C4-2B (cell line): ENCODE data around the gene NCBP2.
"Not testable (repeated sequence)": the region's sequence is repeated elsewhere in the genome, so short reads cannot be mapped to it uniquely, and the experiment has no call there.

Source experiments
- H3K27ac ChIP-seq: fragments of 450-650 bp; 2 replicates; pipeline ENCODE4 v1.5.1; 2017
- ZFX ChIP-seq: fragments of 450-650 bp; IDR thresholded peaks from 2 replicates; pipeline ENCODE4 v1.6.1; 2017
- TF ChIP-seq, protein P1 (sequence below): fragments of 450-650 bp; conservative IDR thresholded peaks from 2 replicates; pipeline ENCODE4 v1.5.1; 2017; ENCODE audit warnings: mild to moderate bottlenecking

The NCBP2 gene

DNA sequence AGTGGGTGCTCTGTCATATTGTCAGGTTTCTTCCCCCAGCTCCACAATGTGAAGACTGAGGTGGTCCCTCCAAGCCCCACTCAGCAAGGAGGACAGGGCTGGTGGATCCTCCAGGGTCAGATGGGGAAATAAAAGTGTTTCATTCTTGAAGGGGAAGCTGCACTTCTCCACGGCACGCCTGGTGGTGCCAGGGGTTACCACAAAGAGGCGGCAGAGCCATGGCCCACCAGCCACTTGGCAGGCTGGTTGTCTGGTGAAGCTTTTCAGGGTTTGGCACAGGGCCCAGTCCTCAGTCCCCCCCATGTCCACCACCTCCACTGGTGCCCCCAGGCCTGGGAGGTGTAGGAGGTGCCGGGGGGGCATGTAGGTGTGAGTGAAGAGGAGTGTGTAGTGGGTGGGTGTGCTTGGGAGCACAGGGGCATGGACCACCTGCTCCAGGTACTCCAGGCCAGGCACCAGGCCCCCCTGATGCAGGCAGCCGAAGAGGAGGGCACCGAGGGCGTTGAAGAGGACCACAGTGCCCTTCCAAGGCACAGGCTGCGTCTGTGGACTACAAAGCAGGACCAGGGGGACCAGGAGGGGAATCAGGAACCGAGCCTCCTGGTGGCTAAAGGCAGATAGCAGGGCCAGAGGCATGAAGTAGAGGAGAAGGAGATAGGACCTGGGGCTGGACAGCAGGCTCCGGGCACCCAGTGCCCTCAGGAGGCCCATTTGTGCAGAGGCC is 5.0 kb upstream of the NCBP2 start:
- TF ChIP-seq, protein P1, sequence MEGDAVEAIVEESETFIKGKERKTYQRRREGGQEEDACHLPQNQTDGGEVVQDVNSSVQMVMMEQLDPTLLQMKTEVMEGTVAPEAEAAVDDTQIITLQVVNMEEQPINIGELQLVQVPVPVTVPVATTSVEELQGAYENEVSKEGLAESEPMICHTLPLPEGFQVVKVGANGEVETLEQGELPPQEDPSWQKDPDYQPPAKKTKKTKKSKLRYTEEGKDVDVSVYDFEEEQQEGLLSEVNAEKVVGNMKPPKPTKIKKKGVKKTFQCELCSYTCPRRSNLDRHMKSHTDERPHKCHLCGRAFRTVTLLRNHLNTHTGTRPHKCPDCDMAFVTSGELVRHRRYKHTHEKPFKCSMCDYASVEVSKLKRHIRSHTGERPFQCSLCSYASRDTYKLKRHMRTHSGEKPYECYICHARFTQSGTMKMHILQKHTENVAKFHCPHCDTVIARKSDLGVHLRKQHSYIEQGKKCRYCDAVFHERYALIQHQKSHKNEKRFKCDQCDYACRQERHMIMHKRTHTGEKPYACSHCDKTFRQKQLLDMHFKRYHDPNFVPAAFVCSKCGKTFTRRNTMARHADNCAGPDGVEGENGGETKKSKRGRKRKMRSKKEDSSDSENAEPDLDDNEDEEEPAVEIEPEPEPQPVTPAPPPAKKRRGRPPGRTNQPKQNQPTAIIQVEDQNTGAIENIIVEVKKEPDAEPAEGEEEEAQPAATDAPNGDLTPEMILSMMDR = no peak; the same call in 1 of the 2 replicates
- no peak for TF ChIP-seq ZFX
- no peak overlapping the region for H3K27ac ChIP-seq

DNA sequence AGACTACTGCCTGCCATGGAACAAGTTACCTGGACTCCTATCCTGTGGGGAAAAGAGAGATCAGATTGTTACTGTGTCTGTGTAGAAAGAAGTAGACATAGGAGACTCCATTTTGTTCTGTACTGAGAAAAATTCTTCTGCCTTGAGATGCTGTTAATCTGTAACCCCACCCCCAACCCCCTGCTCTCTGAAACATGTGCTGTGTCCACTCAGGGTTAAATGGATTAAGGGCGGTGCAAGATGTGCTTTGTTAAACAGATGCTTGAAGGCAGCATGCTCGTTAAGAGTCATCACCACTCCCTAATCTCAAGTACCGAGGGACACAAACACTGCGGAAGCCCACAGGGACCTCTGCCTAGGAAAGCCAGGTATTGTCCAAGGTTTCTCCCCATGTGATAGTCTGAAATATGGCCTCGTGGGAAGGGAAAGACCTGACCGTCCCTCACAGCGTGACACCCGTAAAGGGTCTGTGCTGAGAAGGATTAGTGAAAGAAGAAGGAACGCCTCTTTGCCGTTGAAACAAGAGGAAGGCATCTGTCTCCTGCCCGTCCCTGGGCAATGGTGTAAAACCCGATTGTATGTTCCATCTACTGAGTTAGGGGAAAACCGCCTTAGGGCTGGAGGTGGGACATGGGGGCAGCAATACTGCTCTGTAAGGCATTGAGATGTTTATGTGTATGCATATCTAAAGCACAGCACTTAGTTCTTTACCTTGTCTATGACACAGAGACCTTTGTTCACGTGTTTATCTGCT is 1.9 kb upstream of the NCBP2 start:
- H3K27ac ChIP-seq = not testable (repeated sequence)

GRCh38 chr3:196942915-196943277 is 568 bp upstream of the NCBP2 start:
- peak overlapping the region; percentile 95 for H3K27ac ChIP-seq
- TF ChIP-seq ZFX = peak; percentile 78; the same call in 1 of the 2 replicates
- TF ChIP-seq, protein P1 = no peak

DNA sequence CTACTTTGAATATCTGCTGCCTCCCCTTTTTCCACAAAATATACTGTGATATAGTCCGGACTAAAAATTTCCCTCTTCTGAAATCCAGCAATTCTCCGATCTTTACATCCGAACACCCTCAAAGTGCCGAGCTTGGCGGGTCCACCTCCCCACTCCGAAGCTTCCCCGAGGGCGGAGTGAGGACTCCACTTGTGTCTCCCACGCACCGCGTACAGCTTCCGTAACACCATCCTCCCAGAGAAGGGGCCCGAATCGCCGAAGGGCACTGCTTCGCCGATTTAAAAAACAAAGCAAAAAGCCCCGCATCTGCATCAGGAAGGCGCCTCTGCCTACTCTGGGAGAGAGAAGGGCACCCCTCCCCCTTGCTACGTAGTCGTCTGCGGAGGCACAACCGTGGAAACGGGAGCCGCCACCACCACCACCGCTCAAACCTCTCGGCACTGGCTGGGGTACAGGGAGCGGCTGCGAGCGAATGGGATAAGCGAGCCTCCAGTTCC is 551 bp downstream of the NCBP2 start:
- TF ChIP-seq ZFX = no peak
- TF ChIP-seq, protein P1 = no peak

DNA sequence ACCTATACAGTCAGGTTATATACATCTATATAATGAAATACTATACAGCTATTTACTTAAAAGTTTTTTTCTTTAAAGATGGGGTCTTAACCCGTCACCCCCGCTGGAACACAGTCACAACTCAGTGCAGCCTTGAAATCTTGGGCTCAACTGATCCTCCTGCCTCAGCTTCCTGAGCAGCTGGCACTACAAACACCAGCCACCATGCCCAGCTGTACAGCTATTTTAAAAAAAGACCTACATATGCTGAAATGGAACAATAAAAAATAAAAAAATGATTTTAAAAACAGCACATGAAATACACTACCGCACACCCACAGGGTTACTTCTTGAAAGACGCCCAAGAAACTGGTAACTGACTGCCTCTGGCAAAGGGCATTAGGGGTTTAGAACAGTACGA is 3.8 kb downstream of the NCBP2 start:
- H3K27ac ChIP-seq = no peak overlapping the region
- no peak for TF ChIP-seq ZFX
- TF ChIP-seq, protein P1 = no peak

More for the DNA sequence above, 551 bp downstream of the NCBP2 start:
- peak overlapping the region; percentile 95 for H3K27ac ChIP-seq

GRCh38 chr3:196938124-196938523 is 4.2 kb downstream of the NCBP2 start:
- no peak overlapping the region for H3K27ac ChIP-seq
- TF ChIP-seq, protein P1 = no peak
- no peak for TF ChIP-seq ZFX

- TF ChIP-seq, protein P1 = no peak
- no peak for TF ChIP-seq ZFX
- no peak overlapping the region for H3K27ac ChIP-seq
Measured at GRCh38 chr3:196936288-196936687, 6.0 kb downstream of the NCBP2 start.
